ENCODE results near the gene HMGCLL1.

The HMGCLL1 gene

GRCh38 chr6:55443238-55444134 is 135.5 kb downstream of the HMGCLL1 start:
- DNase-seq (ENCODE audit: low read depth) = no peak

GRCh38 chr6:55438203-55438602 is 140.8 kb downstream of the HMGCLL1 start:
- no peak for DNase-seq (ENCODE audit: low read depth)

- DNase-seq (ENCODE audit: low read depth) = no peak
These were observed 141.9 kb downstream of the HMGCLL1 start for GRCh38 chr6:55437141-55437540.

- DNase-seq (ENCODE audit: low read depth) = peak; percentile 16
These were observed 145.4 kb downstream of the HMGCLL1 start for GRCh38 chr6:55433446-55434130.

- DNase-seq (ENCODE audit: low read depth) = no peak
These were observed 155.1 kb downstream of the HMGCLL1 start for GRCh38 chr6:55423933-55424332.

GRCh38 chr6:55410674-55411073 is 168.3 kb downstream of the HMGCLL1 start:
- DNase-seq (ENCODE audit: low read depth) = no peak

- DNase-seq (ENCODE audit: low read depth) = no peak
These were observed 173.3 kb downstream of the HMGCLL1 start for GRCh38 chr6:55405474-55406235.

- no peak for DNase-seq (ENCODE audit: low read depth)
These were observed 179.6 kb downstream of the HMGCLL1 start for GRCh38 chr6:55399351-55399750.

GRCh38 chr6:55397986-55398385 is 181.0 kb downstream of the HMGCLL1 start:
- DNase-seq (ENCODE audit: low read depth) = no peak

GRCh38 chr6:55395871-55396270 is 183.1 kb downstream of the HMGCLL1 start:
- DNase-seq (ENCODE audit: low read depth) = no peak

- no peak for DNase-seq (ENCODE audit: low read depth)
These were observed 190.8 kb downstream of the HMGCLL1 start for GRCh38 chr6:55388211-55388610.
